Thoracic aorta (tissue), 2 donors: ENCODE measurements around the gene AGBL5. TPM values are rescaled to one million over a fixed set of nuclear protein-coding genes. Genes with fewer than 3 reads are reported as not detected.
"Not testable (repeated sequence)": the region's sequence is repeated elsewhere in the genome, so short reads cannot be mapped to it uniquely, and the experiment has no call there.

Experiments used
- ATAC-seq: fragments of 150-250 bp; one replicate; pipeline ENCODE4 v1.8.0; 2017; ENCODE audit warnings: low read depth; ENCODE audit not compliant: insufficient number of reproducible peaks, low FRiP score
- DNase-seq: peaks from one replicate; pipeline ENCODE4 v3.0.0-alpha.2; 2020; ENCODE audit warnings: low spot score
- H3K27ac ChIP-seq, 2 donors: fragments of 200-600 bp; sonication (generic); 1 replicate in 1 of 2; 2 replicates in 1 of 2; pipeline ENCODE4 v1.5.1; 2016; ENCODE audit warnings: mild to moderate bottlenecking in 2 of 2, moderate library complexity in 2 of 2
- H3K27me3 ChIP-seq: fragments of 200-600 bp; sonication (generic); replicated peaks from 2 replicates; pipeline ENCODE4 v1.6.0; 2016; ENCODE audit warnings: mild to moderate bottlenecking; ENCODE audit not compliant: insufficient read depth
- H3K36me3 ChIP-seq: fragments of 200-600 bp; sonication (generic); one replicate; pipeline ENCODE4 v1.5.1; 2016
- H3K4me1 ChIP-seq, 2 donors: fragments of 200-600 bp; sonication (generic); 1 replicate in 1 of 2; 2 replicates in 1 of 2; pipeline versions ENCODE4 v1.5.1 to v1.6.0; 2016; ENCODE audit warnings: low read depth in 2 of 2, mild to moderate bottlenecking in 1 of 2; ENCODE audit not compliant: control insufficient read depth in 1 of 2
- H3K4me3 ChIP-seq: fragments of 200-600 bp; sonication (generic); 2 replicates; pipeline ENCODE4 v1.5.1; 2016; ENCODE audit warnings: mild to moderate bottlenecking
- H3K9me3 ChIP-seq: fragments of 200-600 bp; sonication (generic); 2 replicates; pipeline ENCODE4 v1.5.1; 2016
- total RNA-seq, 2 donors: library from RNA; depleted of rRNA; stranded (reverse); fragments of >200 nt; gene quantifications; one replicate each; pipeline versions ENCODE4 v1.1.0 to v1.2.3, GENCODE V29; 2016
- TF ChIP-seq, protein P1 (sequence below): fragments of 200-600 bp; sonication (generic); IDR thresholded peaks from one replicate; pipeline ENCODE4 v1.5.1; 2019; ENCODE audit warnings: antibody characterized with exemption

Gene AGBL5
- total RNA-seq, 2 donors from 2014 or later = 7.8 to 10.8 TPM

DNA sequence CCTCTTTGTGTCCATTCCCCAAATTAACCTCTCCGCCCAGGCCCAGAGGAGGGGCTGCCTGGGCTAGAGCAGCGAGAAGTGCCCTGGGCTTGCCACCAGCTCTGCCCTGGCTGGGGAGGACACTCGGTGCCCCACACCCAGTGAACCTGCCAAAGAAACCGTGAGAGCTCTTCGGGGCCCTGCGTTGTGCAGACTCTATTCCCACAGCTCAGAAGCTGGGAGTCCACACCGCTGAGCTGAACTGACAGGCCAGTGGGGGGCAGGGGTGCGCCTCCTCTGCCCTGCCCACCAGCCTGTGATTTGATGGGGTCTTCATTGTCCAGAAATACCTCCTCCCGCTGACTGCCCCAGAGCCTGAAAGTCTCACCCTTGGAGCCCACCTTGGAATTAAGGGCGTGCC lies 48.6 kb downstream of the AGBL5 start:
- DNase-seq (no peak), ATAC-seq (no peak)
- no peaks in the 10 kb centered on the region for H3K36me3 ChIP-seq
- no peak overlapping the region for H3K27ac ChIP-seq
- H3K9me3 ChIP-seq = no peaks in the 10 kb centered on the region
- TF ChIP-seq, protein P1, sequence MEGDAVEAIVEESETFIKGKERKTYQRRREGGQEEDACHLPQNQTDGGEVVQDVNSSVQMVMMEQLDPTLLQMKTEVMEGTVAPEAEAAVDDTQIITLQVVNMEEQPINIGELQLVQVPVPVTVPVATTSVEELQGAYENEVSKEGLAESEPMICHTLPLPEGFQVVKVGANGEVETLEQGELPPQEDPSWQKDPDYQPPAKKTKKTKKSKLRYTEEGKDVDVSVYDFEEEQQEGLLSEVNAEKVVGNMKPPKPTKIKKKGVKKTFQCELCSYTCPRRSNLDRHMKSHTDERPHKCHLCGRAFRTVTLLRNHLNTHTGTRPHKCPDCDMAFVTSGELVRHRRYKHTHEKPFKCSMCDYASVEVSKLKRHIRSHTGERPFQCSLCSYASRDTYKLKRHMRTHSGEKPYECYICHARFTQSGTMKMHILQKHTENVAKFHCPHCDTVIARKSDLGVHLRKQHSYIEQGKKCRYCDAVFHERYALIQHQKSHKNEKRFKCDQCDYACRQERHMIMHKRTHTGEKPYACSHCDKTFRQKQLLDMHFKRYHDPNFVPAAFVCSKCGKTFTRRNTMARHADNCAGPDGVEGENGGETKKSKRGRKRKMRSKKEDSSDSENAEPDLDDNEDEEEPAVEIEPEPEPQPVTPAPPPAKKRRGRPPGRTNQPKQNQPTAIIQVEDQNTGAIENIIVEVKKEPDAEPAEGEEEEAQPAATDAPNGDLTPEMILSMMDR = no peak
- no peaks in the 10 kb centered on the region for H3K4me1 ChIP-seq
- no peak overlapping the region for H3K4me3 ChIP-seq
- no peaks in the 10 kb centered on the region for H3K27me3 ChIP-seq

DNA sequence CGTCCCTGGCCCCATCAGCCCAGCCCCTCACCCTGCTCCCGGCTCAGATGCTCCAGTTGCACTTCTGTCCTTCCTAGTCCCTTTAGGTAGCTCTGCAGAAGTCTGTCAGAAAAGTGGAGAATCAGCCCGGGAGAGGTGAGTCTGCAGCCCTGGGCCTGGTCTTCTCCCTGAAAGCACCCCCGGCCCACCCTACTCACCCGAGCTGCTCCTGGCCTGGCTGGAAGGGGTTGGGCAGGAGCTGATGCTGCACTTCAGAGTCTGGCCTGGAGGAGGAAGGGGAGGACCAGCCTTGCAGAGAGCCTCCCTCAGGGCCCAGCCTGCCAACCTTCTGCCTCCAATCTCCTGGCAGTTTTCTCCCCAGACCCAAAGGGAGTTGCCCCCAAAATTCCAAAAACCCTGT lies 50.9 kb downstream of the AGBL5 start:
- Histone ChIP-seq H3K27me3 (no peaks in the 10 kb centered on the region), H3K4me3 (no peak overlapping the region), H3K4me1 (no peaks in the 10 kb centered on the region), H3K27ac (no peak overlapping the region), H3K9me3 (no peaks in the 10 kb centered on the region), H3K36me3 (no peaks in the 10 kb centered on the region)
- DNase-seq (no peak), ATAC-seq (no peak)
- TF ChIP-seq, protein P1 = no peak

DNA sequence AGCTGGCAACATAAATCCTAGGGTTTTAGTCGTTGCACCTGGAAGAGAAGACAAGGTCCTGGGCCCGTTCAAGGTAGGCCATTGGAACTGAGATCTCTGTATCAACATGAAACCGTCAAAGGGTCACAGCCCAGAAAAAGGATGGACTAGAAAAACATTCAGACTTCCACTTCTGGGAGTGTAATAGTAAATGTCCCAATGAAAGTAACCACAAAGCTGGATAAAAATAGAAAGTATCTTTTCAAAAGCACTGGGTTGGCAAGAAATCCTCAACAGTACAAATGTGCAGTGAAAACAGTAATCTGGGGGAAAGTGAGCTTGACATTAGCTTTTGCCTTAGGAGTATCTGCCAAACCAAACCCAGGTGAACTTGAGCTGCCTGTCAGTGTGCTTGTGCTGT lies 54.5 kb downstream of the AGBL5 start:
- H3K27ac ChIP-seq = no peak overlapping the region
- no peaks in the 10 kb centered on the region for H3K4me1 ChIP-seq
- no peak overlapping the region for H3K4me3 ChIP-seq
- TF ChIP-seq, protein P1 = no peak
- ATAC-seq = no peak
- no peak for DNase-seq
- H3K27me3 ChIP-seq = no peaks in the 10 kb centered on the region
- H3K36me3 ChIP-seq = no peaks in the 10 kb centered on the region
- no peaks in the 10 kb centered on the region for H3K9me3 ChIP-seq

DNA sequence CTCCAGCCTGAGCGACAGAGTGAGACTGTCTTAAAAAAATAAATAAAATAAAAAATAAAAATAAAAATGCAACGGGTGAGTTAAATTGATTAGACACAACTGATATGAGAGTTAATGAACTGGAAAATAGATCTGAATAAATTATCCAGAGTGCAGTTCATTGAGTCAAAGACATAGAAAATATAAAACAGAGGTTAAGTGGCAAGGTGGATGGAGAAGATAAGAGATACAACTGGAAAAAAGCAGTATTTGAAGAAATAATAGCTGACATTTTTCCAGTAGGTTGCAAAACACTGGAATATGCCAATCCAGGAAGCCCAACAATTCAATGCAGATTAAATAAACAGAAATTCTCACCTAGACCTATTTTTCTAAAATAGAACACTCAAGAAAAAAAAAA lies 56.8 kb downstream of the AGBL5 start:
- H3K36me3 ChIP-seq = no peaks in the 10 kb centered on the region
- DNase-seq = no peak
- no peaks in the 10 kb centered on the region for H3K27me3 ChIP-seq
- H3K27ac ChIP-seq = no peak overlapping the region
- no peaks in the 10 kb centered on the region for H3K4me1 ChIP-seq
- ATAC-seq = no peak
- no peak overlapping the region for H3K4me3 ChIP-seq
- TF ChIP-seq, protein P1 = no peak
- H3K9me3 ChIP-seq = no peaks in the 10 kb centered on the region

DNA sequence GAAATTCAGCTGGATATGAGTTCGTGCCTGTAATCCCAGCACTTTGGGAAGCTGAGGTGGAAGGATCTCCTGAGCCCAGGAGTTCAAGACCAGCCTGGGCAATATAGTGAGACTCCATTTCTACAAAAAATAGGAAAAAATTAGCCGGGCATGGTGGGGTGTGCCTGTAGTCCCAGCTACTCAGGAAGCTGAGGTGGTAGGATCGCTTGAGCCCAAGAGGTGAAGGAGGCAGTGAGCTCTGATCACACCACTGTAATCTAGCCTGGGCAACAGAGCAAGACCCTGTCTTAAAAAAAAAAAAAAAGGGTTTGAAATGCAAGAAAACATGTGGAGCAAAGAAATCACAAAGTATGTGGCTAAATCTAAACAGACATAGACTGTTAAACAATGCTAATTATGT lies 57.6 kb downstream of the AGBL5 start:
- H3K4me3 ChIP-seq = no peak overlapping the region
- no peak overlapping the region for H3K27ac ChIP-seq
- TF ChIP-seq, protein P1 = no peak
- ATAC-seq (no peak), DNase-seq (no peak)
- H3K9me3 ChIP-seq = no peaks in the 10 kb centered on the region
- no peaks in the 10 kb centered on the region for H3K27me3 ChIP-seq
- no peaks in the 10 kb centered on the region for H3K4me1 ChIP-seq
- no peaks in the 10 kb centered on the region for H3K36me3 ChIP-seq

DNA sequence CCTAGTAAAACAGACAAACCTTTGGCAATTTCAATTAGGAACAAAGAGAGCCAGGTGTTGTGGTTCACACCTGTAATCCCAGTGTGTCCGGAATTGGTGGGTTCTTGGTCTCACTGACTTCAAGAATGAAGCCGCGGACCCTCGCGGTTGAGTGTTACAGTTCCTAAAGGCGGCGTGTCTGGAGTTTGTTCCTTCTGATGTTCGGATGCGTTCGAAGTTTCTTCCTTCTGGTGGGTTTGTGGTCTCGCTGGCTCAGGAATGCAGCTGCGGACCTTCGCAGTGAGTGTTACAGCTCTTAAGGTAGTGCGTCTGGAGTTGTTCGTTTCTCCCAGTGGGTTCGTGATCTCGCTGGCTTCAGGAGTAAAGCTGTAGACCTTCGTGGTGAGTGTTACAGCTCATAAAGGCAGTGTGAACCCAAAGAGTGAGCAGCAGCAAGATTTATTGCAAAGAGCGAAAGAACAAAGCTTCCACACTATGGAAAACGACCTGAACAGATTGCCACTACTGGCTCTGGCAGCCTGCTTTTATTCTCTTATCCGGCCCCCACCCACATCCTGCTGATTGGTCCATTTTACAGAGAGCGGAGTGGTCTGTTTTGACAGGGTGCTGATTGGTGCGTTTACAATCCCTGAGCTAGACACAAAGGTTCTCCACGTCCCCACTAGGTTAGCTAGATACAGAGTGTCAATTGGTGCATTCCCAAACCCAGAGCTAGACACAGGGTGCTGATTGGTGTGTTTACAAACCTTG lies 59.3 kb downstream of the AGBL5 start:
- not testable (repeated sequence) for H3K9me3 ChIP-seq, H3K4me3 ChIP-seq, H3K36me3 ChIP-seq, ATAC-seq, H3K27ac ChIP-seq, DNase-seq, H3K4me1 ChIP-seq, H3K27me3 ChIP-seq

DNA sequence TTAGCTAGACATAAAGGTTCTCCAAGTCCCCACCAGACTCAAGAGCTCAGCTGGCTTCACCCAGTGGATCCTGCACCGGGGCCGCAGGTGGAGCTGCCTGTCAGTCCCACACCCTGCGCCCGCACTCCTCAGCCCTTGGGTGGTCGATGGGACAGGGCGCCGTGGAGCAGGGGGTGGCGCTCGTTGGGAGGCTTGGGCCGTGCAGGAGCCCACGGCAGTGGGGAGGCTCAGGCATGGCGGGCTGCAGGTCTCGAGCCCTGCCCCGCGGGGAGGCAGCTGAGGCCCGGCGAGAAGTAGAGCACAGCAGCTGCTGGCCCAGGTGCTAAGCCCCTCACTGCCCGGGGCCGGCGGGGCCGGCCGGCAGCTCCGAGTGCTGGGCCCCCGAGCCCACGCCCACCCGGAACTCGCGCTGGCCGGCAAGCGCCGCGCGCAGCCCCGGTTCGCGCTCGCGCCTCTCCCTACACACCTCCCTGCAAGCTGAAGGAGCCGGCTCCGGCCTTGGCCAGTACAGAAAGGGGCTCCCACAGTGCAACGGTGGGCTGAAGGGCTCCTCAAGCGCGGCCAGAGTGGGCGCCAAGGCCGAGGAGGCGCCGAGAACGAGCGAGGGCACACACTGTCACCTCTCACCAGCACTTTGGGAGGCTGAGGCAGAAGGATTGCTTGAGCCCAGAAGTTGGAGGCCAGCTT lies 60.1 kb downstream of the AGBL5 start:
- H3K27ac ChIP-seq, DNase-seq, ATAC-seq: not testable (repeated sequence)

More for the DNA sequence above, 60.1 kb downstream of the AGBL5 start:
- not testable (repeated sequence) for H3K36me3 ChIP-seq, H3K4me3 ChIP-seq, H3K27me3 ChIP-seq, H3K4me1 ChIP-seq, H3K9me3 ChIP-seq
